ENCODE results near the gene SUPT6H.
A peak's percentile ranks its signal among the peaks of the same experiment; 100 is the strongest.
"Not testable (repeated sequence)": the region's sequence is repeated elsewhere in the genome, so short reads cannot be mapped to it uniquely, and the experiment has no call there.

SUPT6H gene

GRCh38 chr17:28648698-28649097, 13.3 kb upstream of the SUPT6H start:
- no peaks in the 10 kb centered on the region for H3K27me3 ChIP-seq (ENCODE audit: insufficient read depth, insufficient read length)
- no peaks in the 10 kb centered on the region for H3K4me1 ChIP-seq (ENCODE audit: insufficient read depth, insufficient read length)
- no peaks in the 10 kb centered on the region for H3K9me3 ChIP-seq (ENCODE audit: insufficient read depth, low read length)
- TF ChIP-seq YY1 (IDR thresholded peaks at IDR 0.05; ENCODE audit: insufficient read depth, insufficient read length) (no peak), SUZ12 (IDR thresholded peaks at IDR 0.05; ENCODE audit: extremely low read depth, insufficient read depth, insufficient read length) (no peak), ZNF274 (IDR thresholded peaks at IDR 0.05; ENCODE audit: low read depth, low read length) (no peak)
- peaks cover 34% of the 10 kb centered on the region for H3K36me3 ChIP-seq (ENCODE audit: insufficient read depth, insufficient read length, low read length)
- no peak overlapping the region for H3K4me3 ChIP-seq (ENCODE audit: insufficient read length, low read depth)
- no peak for DNase-seq (ENCODE audit: low read depth, low spot score)
- no peak overlapping the region for H3K9ac ChIP-seq (ENCODE audit: insufficient read length, low read depth)

- Histone ChIP-seq H3K36me3 (ENCODE audit: insufficient read depth, insufficient read length, low read length) (peaks cover 57% of the 10 kb centered on the region), H3K9ac (ENCODE audit: insufficient read length, low read depth) (no peak overlapping the region), H3K4me3 (ENCODE audit: insufficient read length, low read depth) (no peak overlapping the region), H3K4me1 (ENCODE audit: insufficient read depth, insufficient read length) (no peaks in the 10 kb centered on the region), H3K27me3 (ENCODE audit: insufficient read depth, insufficient read length) (no peaks in the 10 kb centered on the region), H3K9me3 (ENCODE audit: insufficient read depth, low read length) (peaks cover 24% of the 10 kb centered on the region)
- DNase-seq (ENCODE audit: low read depth, low spot score): no peak
- no peak for TF ChIP-seq SUZ12 (IDR thresholded peaks at IDR 0.05; ENCODE audit: extremely low read depth, insufficient read depth, insufficient read length)
- no peak for TF ChIP-seq YY1 (IDR thresholded peaks at IDR 0.05; ENCODE audit: insufficient read depth, insufficient read length)
- TF ChIP-seq ZNF274 (IDR thresholded peaks at IDR 0.05; ENCODE audit: low read depth, low read length): no peak
Observed at GRCh38 chr17:28655160-28655559, 6.8 kb upstream of the SUPT6H start.

- Histone ChIP-seq H3K36me3 (ENCODE audit: insufficient read depth, insufficient read length, low read length) (peaks cover 52% of the 10 kb centered on the region), H3K9ac (ENCODE audit: insufficient read length, low read depth) (no peak overlapping the region), H3K4me3 (ENCODE audit: insufficient read length, low read depth) (no peak overlapping the region)
Observed at GRCh38 chr17:28657756-28658155, 4.2 kb upstream of the SUPT6H start.

GRCh38 chr17:28658342-28658741, 3.7 kb upstream of the SUPT6H start:
- Histone ChIP-seq H3K9me3 (ENCODE audit: insufficient read depth, low read length) (peaks cover 36% of the 10 kb centered on the region), H3K36me3 (ENCODE audit: insufficient read depth, insufficient read length, low read length) (peaks cover 51% of the 10 kb centered on the region)
- H3K4me3 ChIP-seq (ENCODE audit: insufficient read length, low read depth); H3K27me3 ChIP-seq (ENCODE audit: insufficient read depth, insufficient read length); DNase-seq (ENCODE audit: low read depth, low spot score); H3K4me1 ChIP-seq (ENCODE audit: insufficient read depth, insufficient read length); H3K9ac ChIP-seq (ENCODE audit: insufficient read length, low read depth): not testable (repeated sequence)

More at GRCh38 chr17:28657756-28658155, 4.2 kb upstream of the SUPT6H start:
- Histone ChIP-seq H3K4me1 (ENCODE audit: insufficient read depth, insufficient read length) (no peaks in the 10 kb centered on the region), H3K27me3 (ENCODE audit: insufficient read depth, insufficient read length) (no peaks in the 10 kb centered on the region), H3K9me3 (ENCODE audit: insufficient read depth, low read length) (peaks cover 36% of the 10 kb centered on the region)
- DNase-seq (ENCODE audit: low read depth, low spot score): no peak
- TF ChIP-seq YY1 (IDR thresholded peaks at IDR 0.05; ENCODE audit: insufficient read depth, insufficient read length) (no peak), SUZ12 (IDR thresholded peaks at IDR 0.05; ENCODE audit: extremely low read depth, insufficient read depth, insufficient read length) (no peak), ZNF274 (IDR thresholded peaks at IDR 0.05; ENCODE audit: low read depth, low read length) (no peak)

- H3K27me3 ChIP-seq (ENCODE audit: insufficient read depth, insufficient read length); H3K4me1 ChIP-seq (ENCODE audit: insufficient read depth, insufficient read length); H3K9ac ChIP-seq (ENCODE audit: insufficient read length, low read depth); H3K4me3 ChIP-seq (ENCODE audit: insufficient read length, low read depth); DNase-seq (ENCODE audit: low read depth, low spot score): not testable (repeated sequence)
- peaks cover 36% of the 10 kb centered on the region for H3K9me3 ChIP-seq (ENCODE audit: insufficient read depth, low read length)
- peaks cover 52% of the 10 kb centered on the region for H3K36me3 ChIP-seq (ENCODE audit: insufficient read depth, insufficient read length, low read length)
Observed at GRCh38 chr17:28658766-28659496, 3.1 kb upstream of the SUPT6H start.

- H3K9ac ChIP-seq (ENCODE audit: insufficient read length, low read depth); H3K4me1 ChIP-seq (ENCODE audit: insufficient read depth, insufficient read length); H3K27me3 ChIP-seq (ENCODE audit: insufficient read depth, insufficient read length); DNase-seq (ENCODE audit: low read depth, low spot score); H3K4me3 ChIP-seq (ENCODE audit: insufficient read length, low read depth): not testable (repeated sequence)
- Histone ChIP-seq H3K9me3 (ENCODE audit: insufficient read depth, low read length) (peaks cover 36% of the 10 kb centered on the region), H3K36me3 (ENCODE audit: insufficient read depth, insufficient read length, low read length) (peaks cover 50% of the 10 kb centered on the region)
Observed at GRCh38 chr17:28659497-28659881, 2.5 kb upstream of the SUPT6H start.

GRCh38 chr17:28662527-28662829, 473 bp downstream of the SUPT6H start:
- no peak for DNase-seq (ENCODE audit: low read depth, low spot score)
- peak overlapping the region; percentile 93 for H3K4me3 ChIP-seq (ENCODE audit: insufficient read length, low read depth)
- peak overlapping the region; percentile 94 for H3K9ac ChIP-seq (ENCODE audit: insufficient read length, low read depth)
- no peak for TF ChIP-seq YY1 (IDR thresholded peaks at IDR 0.05; ENCODE audit: insufficient read depth, insufficient read length)
- TF ChIP-seq ZNF274 (IDR thresholded peaks at IDR 0.05; ENCODE audit: low read depth, low read length): no peak
- TF ChIP-seq SUZ12 (IDR thresholded peaks at IDR 0.05; ENCODE audit: extremely low read depth, insufficient read depth, insufficient read length): no peak
- H3K36me3 ChIP-seq (ENCODE audit: insufficient read depth, insufficient read length, low read length): peaks cover 48% of the 10 kb centered on the region
- no peaks in the 10 kb centered on the region for H3K4me1 ChIP-seq (ENCODE audit: insufficient read depth, insufficient read length)
- H3K9me3 ChIP-seq (ENCODE audit: insufficient read depth, low read length): peaks cover 36% of the 10 kb centered on the region
- H3K27me3 ChIP-seq (ENCODE audit: insufficient read depth, insufficient read length): no peaks in the 10 kb centered on the region

GRCh38 chr17:28663723-28664122, 1.7 kb downstream of the SUPT6H start:
- Histone ChIP-seq H3K27me3 (ENCODE audit: insufficient read depth, insufficient read length) (no peaks in the 10 kb centered on the region), H3K4me3 (ENCODE audit: insufficient read length, low read depth) (no peak overlapping the region), H3K36me3 (ENCODE audit: insufficient read depth, insufficient read length, low read length) (peaks cover 53% of the 10 kb centered on the region), H3K9me3 (ENCODE audit: insufficient read depth, low read length) (peaks cover 26% of the 10 kb centered on the region), H3K4me1 (ENCODE audit: insufficient read depth, insufficient read length) (no peaks in the 10 kb centered on the region), H3K9ac (ENCODE audit: insufficient read length, low read depth) (no peak overlapping the region)
- no peak for TF ChIP-seq YY1 (IDR thresholded peaks at IDR 0.05; ENCODE audit: insufficient read depth, insufficient read length)
- TF ChIP-seq ZNF274 (IDR thresholded peaks at IDR 0.05; ENCODE audit: low read depth, low read length): no peak
- no peak for TF ChIP-seq SUZ12 (IDR thresholded peaks at IDR 0.05; ENCODE audit: extremely low read depth, insufficient read depth, insufficient read length)
- no peak for DNase-seq (ENCODE audit: low read depth, low spot score)

Data from NT2/D1 (cell line).